Measurements from ENCODE around the gene SULT2B1. TPM values are rescaled to one million over a fixed set of nuclear protein-coding genes. Genes with fewer than 3 reads are reported as not detected.
A peak's percentile ranks its signal among the peaks of the same experiment; 100 is the strongest.
"Not testable (repeated sequence)": the region's sequence is repeated elsewhere in the genome, so short reads cannot be mapped to it uniquely, and the experiment has no call there.

Gene SULT2B1
- total and polyA plus RNA-seq, 5 donors from 2014 or later: 0.16 to 0.82 TPM; not detected in 3

DNA sequence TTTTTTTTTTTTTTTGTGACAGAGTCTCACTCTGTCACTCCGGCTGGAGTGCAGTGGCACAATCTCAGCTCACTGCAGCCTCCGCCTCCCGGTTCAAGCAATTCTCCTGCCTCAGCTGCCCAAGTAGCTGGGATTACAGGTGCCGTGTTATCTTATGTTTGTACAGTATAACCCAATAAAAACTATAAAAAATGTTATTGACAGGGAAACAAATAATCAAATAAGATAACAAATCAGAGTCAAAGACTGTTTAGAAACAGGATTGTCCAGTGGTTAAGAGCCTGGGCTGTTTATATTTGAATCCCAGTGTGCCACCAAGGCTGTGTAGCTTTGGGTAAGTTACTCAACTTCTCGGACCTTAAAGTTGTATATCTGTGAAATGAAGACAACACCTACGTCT is 21.2 kb upstream of the SULT2B1 start:
- DNase-seq (no peak), ATAC-seq (ENCODE audit: low read depth in 2 of 2) (no peak)
- Histone ChIP-seq H3K27ac (ENCODE audit: insufficient read depth, low read length, poor library complexity, severe bottlenecking) (no peak overlapping the region), H3K4me1 (ENCODE audit: control insufficient read depth, insufficient read depth, low read length, poor library complexity, severe bottlenecking) (no peaks in the 10 kb centered on the region), H3K4me3 (ENCODE audit: low read depth, low read length) (no peak overlapping the region), H3K36me3 (ENCODE audit: control insufficient read depth, insufficient read depth, low read length) (no peaks in the 10 kb centered on the region), H3K27me3 (ENCODE audit: control insufficient read depth, insufficient read depth, low read length) (no peaks in the 10 kb centered on the region), H3K9me3 (ENCODE audit: control insufficient read depth in 2 of 2, low read length in 2 of 2) (peaks cover 6 to 14% of the 10 kb centered on the region in 2 experiments)
- Mint-ChIP-seq H3K27ac (no peak overlapping the region), H3K27me3 (peaks cover 5% of the 10 kb centered on the region), H3K9me3 (peaks cover 3 to 30% (median 6%) of the 10 kb centered on the region in 7 donors), H3K36me3 (no peaks in the 10 kb centered on the region), H3K4me3 (no peak overlapping the region), H3K4me1 (no peaks in the 10 kb centered on the region)

DNA sequence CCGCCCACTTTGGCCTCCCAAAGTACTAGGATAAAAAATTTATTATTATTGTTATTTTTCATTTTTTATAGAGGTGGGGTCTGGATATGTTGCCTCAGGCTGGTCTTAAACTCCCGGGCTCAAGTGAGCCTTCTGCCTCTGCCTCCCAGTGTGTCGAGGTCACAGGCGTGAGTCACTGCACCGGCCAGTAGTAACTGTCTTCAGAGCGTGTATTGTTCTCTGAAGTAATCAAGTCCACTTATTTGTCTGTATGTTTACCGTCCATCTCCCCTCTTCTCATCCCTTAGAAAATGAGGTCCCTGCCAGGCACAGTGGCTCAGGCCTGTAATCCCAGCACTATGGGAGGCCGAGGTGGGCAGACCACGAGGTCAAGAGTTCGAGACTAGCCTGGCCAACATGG is 18.2 kb upstream of the SULT2B1 start:
- H3K9me3 Mint-ChIP-seq: peaks cover 0 to 6% (median 3%) of the 10 kb centered on the region in 7 donors
- Histone ChIP-seq H3K36me3 (ENCODE audit: control insufficient read depth, insufficient read depth, low read length) (no peaks in the 10 kb centered on the region), H3K27ac (ENCODE audit: insufficient read depth, low read length, poor library complexity, severe bottlenecking) (no peak overlapping the region), H3K4me1 (ENCODE audit: control insufficient read depth, insufficient read depth, low read length, poor library complexity, severe bottlenecking) (no peaks in the 10 kb centered on the region), H3K4me3 (ENCODE audit: low read depth, low read length) (no peak overlapping the region), H3K9me3 (ENCODE audit: control insufficient read depth in 2 of 2, low read length in 2 of 2) (no peaks in the 10 kb centered on the region), H3K27me3 (ENCODE audit: control insufficient read depth, insufficient read depth, low read length) (no peaks in the 10 kb centered on the region)
- H3K4me1 Mint-ChIP-seq: no peaks in the 10 kb centered on the region
- DNase-seq (no peak), ATAC-seq (ENCODE audit: low read depth in 2 of 2) (no peak)
- H3K27ac Mint-ChIP-seq: no peak overlapping the region
- H3K27me3 Mint-ChIP-seq: peaks cover 5% of the 10 kb centered on the region
- no peak overlapping the region for H3K4me3 Mint-ChIP-seq
- no peaks in the 10 kb centered on the region for H3K36me3 Mint-ChIP-seq

DNA sequence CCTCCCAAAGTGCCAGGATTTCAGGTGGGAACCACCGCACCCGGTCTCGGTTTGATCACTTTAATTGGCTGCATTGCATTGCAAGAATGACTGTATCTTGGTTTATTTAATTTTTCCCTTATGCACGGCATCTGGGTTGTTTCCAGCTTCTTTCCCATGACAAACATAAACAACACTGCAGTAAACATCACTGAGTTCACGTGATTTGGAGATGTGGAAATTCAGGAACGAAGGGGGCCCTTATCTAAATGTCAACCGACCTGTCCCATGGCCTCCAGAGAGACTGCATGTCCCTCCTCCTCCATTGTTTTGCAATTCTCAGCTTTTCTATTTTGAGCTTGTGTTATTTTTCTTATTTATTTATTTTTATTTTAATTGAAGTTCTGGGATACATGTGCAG is 14.4 kb upstream of the SULT2B1 start:
- Histone ChIP-seq H3K4me3 (ENCODE audit: low read depth, low read length) (no peak overlapping the region), H3K27ac (ENCODE audit: insufficient read depth, low read length, poor library complexity, severe bottlenecking) (no peak overlapping the region), H3K9me3 (ENCODE audit: control insufficient read depth in 2 of 2, low read length in 2 of 2) (no peaks in the 10 kb centered on the region), H3K27me3 (ENCODE audit: control insufficient read depth, insufficient read depth, low read length) (no peaks in the 10 kb centered on the region), H3K36me3 (ENCODE audit: control insufficient read depth, insufficient read depth, low read length) (no peaks in the 10 kb centered on the region), H3K4me1 (ENCODE audit: control insufficient read depth, insufficient read depth, low read length, poor library complexity, severe bottlenecking) (no peaks in the 10 kb centered on the region)
- Mint-ChIP-seq H3K9me3 (peaks cover 0 to 3% (median 0%) of the 10 kb centered on the region in 7 donors), H3K4me1 (no peaks in the 10 kb centered on the region), H3K36me3 (no peaks in the 10 kb centered on the region), H3K27ac (no peak overlapping the region), H3K4me3 (no peak overlapping the region), H3K27me3 (no peaks in the 10 kb centered on the region)
- no peak for ATAC-seq (ENCODE audit: low read depth in 2 of 2)
- DNase-seq: no peak

DNA sequence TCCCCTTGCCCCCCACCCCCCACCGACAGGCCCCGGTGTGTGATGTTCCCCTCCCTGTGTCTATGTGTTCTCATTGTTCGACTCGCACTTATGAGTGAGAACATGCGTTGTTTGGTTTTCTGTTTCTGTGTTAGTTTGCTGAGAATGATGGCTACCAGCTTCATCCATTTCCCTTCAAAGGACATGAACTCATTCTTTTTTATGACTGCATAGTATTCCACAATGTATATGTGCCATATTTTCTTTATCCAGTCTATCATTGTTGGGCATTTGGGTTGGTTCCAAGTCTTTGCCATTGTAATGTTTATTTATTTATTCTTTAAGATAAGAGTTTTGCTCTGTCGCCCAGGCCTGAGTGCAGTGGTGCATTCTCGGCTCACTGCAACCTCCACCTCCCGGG is 13.9 kb upstream of the SULT2B1 start:
- H3K36me3 ChIP-seq (ENCODE audit: control insufficient read depth, insufficient read depth, low read length); ATAC-seq (ENCODE audit: low read depth in 2 of 2); H3K27me3 Mint-ChIP-seq; H3K4me3 Mint-ChIP-seq; H3K4me1 ChIP-seq (ENCODE audit: control insufficient read depth, insufficient read depth, low read length, poor library complexity, severe bottlenecking); H3K9me3 ChIP-seq (ENCODE audit: control insufficient read depth in 2 of 2, low read length in 2 of 2); H3K9me3 Mint-ChIP-seq; H3K4me1 Mint-ChIP-seq; H3K27ac ChIP-seq (ENCODE audit: insufficient read depth, low read length, poor library complexity, severe bottlenecking); DNase-seq; H3K27me3 ChIP-seq (ENCODE audit: control insufficient read depth, insufficient read depth, low read length); H3K4me3 ChIP-seq (ENCODE audit: low read depth, low read length); H3K36me3 Mint-ChIP-seq: not testable (repeated sequence)
- H3K27ac Mint-ChIP-seq: peak overlapping the region in 1 of 3 donors; percentile 56

DNA sequence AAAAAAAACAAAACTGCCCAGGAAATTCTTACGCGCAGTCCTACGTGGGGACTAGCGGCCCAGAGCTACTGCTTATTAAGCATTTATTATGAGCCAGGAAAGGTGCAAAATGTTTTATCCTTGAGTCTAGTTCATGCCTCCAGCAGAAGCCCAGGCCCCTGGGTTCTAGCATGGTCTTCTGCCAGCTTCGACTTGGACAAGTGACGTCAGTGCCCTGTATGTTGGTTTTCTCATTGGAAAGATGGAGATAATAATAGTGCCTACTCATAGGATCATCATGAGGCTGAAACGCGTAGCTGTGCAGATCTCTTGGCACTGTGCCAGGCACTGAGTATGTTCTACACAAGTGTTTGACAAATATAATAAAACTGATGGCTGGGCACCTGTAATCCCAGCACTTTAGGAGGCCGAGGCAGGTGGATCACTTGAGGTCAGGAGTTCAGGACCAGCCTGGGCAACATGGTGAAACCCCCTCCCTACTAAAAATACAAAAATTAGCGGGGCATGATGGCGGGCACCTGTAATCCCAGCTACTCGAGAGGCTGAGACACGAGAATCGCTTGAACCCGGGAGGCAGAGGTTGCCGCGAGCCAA is 12.4 kb upstream of the SULT2B1 start:
- Mint-ChIP-seq H3K4me1 (peaks cover 0 to 2% (median 0%) of the 10 kb centered on the region in 4 donors), H3K4me3 (no peak overlapping the region), H3K9me3 (peaks cover 0 to 3% (median 0%) of the 10 kb centered on the region in 7 donors), H3K27ac (no peak overlapping the region), H3K27me3 (no peaks in the 10 kb centered on the region), H3K36me3 (no peaks in the 10 kb centered on the region)
- no peaks in the 10 kb centered on the region for H3K27me3 ChIP-seq (ENCODE audit: control insufficient read depth, insufficient read depth, low read length)
- H3K4me1 ChIP-seq (ENCODE audit: control insufficient read depth, insufficient read depth, low read length, poor library complexity, severe bottlenecking): no peaks in the 10 kb centered on the region
- H3K36me3 ChIP-seq (ENCODE audit: control insufficient read depth, insufficient read depth, low read length): no peaks in the 10 kb centered on the region
- DNase-seq (no peak), ATAC-seq (ENCODE audit: low read depth in 2 of 2) (no peak)
- H3K9me3 ChIP-seq (ENCODE audit: control insufficient read depth in 2 of 2, low read length in 2 of 2): no peaks in the 10 kb centered on the region
- no peak overlapping the region for H3K4me3 ChIP-seq (ENCODE audit: low read depth, low read length)
- H3K27ac ChIP-seq (ENCODE audit: insufficient read depth, low read length, poor library complexity, severe bottlenecking): no peak overlapping the region

DNA sequence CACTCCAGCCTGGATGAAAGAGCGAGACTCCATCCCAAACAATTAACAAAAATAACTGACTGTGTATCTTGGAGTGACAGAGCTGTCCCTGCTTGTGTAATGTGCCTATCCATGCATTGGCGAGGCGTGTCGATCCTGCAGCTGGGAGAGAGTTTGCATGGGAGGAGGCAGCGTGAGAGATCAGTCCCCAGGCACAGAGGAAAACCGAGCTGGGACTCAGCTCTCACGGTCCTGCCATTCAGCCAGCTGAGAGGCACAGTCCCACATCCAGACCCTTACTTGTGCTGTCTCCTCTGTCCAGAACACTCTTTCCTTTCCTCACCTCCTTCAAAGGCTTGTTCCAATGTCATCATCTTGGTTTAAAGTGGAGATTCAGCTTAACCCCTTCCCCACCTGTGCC is 11.9 kb upstream of the SULT2B1 start:
- no peak overlapping the region for H3K27ac ChIP-seq (ENCODE audit: insufficient read depth, low read length, poor library complexity, severe bottlenecking)

DNA sequence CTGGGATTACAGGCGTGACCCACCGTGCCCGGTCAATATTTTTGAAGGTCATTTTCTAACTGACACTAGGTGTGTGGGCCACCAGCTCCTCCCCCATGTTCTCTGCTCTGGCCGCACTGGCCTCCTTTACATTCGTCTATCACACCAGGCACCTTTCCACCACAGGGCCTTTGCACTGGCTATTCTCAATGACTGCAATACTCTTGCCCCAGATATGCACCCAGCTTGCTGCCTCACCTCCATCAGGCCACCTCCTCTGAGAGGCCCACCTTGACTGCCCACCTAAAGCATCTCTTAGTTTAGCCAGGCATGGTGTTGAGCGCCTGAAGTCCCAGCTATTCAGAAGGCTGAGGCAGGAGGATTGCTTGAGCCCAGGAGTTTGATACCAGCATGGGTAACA is 10.2 kb upstream of the SULT2B1 start:
- Histone ChIP-seq H3K27ac (ENCODE audit: insufficient read depth, low read length, poor library complexity, severe bottlenecking) (no peak overlapping the region), H3K36me3 (ENCODE audit: control insufficient read depth, insufficient read depth, low read length) (no peaks in the 10 kb centered on the region), H3K27me3 (ENCODE audit: control insufficient read depth, insufficient read depth, low read length) (no peaks in the 10 kb centered on the region), H3K9me3 (ENCODE audit: control insufficient read depth in 2 of 2, low read length in 2 of 2) (no peaks in the 10 kb centered on the region), H3K4me1 (ENCODE audit: control insufficient read depth, insufficient read depth, low read length, poor library complexity, severe bottlenecking) (no peaks in the 10 kb centered on the region), H3K4me3 (ENCODE audit: low read depth, low read length) (no peak overlapping the region)
- peaks cover 0 to 2% (median 0%) of the 10 kb centered on the region in 4 donors for H3K4me1 Mint-ChIP-seq
- no peak overlapping the region for H3K4me3 Mint-ChIP-seq
- H3K27ac Mint-ChIP-seq: no peak overlapping the region
- peaks cover 0 to 2% (median 0%) of the 10 kb centered on the region in 7 donors for H3K9me3 Mint-ChIP-seq
- no peaks in the 10 kb centered on the region for H3K36me3 Mint-ChIP-seq
- ATAC-seq (ENCODE audit: low read depth in 2 of 2) (no peak), DNase-seq (no peak)
- H3K27me3 Mint-ChIP-seq: no peaks in the 10 kb centered on the region

More for the DNA sequence above, 11.9 kb upstream of the SULT2B1 start:
- Mint-ChIP-seq H3K27me3 (no peaks in the 10 kb centered on the region), H3K4me1 (peaks cover 0 to 2% (median 0%) of the 10 kb centered on the region in 4 donors), H3K9me3 (peaks cover 0 to 3% (median 0%) of the 10 kb centered on the region in 7 donors), H3K36me3 (no peaks in the 10 kb centered on the region), H3K4me3 (no peak overlapping the region), H3K27ac (no peak overlapping the region)
- no peak for DNase-seq
- H3K36me3 ChIP-seq (ENCODE audit: control insufficient read depth, insufficient read depth, low read length): no peaks in the 10 kb centered on the region
- no peaks in the 10 kb centered on the region for H3K4me1 ChIP-seq (ENCODE audit: control insufficient read depth, insufficient read depth, low read length, poor library complexity, severe bottlenecking)
- no peak overlapping the region for H3K4me3 ChIP-seq (ENCODE audit: low read depth, low read length)
- no peaks in the 10 kb centered on the region for H3K9me3 ChIP-seq (ENCODE audit: control insufficient read depth in 2 of 2, low read length in 2 of 2)
- no peaks in the 10 kb centered on the region for H3K27me3 ChIP-seq (ENCODE audit: control insufficient read depth, insufficient read depth, low read length)
- no peak for ATAC-seq (ENCODE audit: low read depth in 2 of 2)

DNA sequence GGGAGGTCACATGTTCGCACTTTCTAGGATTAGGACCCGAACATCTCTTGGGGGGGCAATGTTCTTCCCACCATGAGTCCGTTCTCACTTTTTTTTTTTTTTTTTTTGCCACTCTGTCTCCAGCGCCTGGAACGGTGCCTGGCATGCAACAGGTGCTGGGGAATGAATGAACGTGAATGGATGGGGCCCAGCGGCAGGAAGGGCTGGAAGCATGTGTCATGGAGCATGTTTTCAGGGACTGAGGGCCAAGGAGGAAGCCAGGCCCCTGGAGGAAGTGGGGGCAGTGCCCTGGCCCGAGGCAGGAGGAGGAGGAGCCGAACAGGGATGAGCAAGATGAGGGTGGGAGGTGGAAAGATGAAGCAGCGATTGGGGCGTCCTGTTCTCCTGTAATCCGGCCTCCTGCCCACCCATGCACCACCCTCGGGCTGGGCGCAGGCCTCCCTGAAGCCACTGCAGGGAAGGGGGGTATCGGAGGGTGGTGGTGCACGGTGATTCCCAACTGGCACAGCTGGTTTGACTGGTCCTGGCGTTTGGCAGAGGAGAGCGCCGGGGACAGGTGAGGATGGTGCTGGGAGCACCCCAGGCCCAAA is 8.8 kb upstream of the SULT2B1 start:
- Mint-ChIP-seq H3K27me3 (no peaks in the 10 kb centered on the region), H3K9me3 (peaks cover 0 to 2% (median 0%) of the 10 kb centered on the region in 7 donors), H3K4me3 (no peak overlapping the region), H3K27ac (no peak overlapping the region), H3K4me1 (peaks cover 0 to 2% (median 0%) of the 10 kb centered on the region in 4 donors), H3K36me3 (no peaks in the 10 kb centered on the region)
- DNase-seq (no peak), ATAC-seq (ENCODE audit: low read depth in 2 of 2) (no peak)
- Histone ChIP-seq H3K27me3 (ENCODE audit: control insufficient read depth, insufficient read depth, low read length) (no peaks in the 10 kb centered on the region), H3K4me1 (ENCODE audit: control insufficient read depth, insufficient read depth, low read length, poor library complexity, severe bottlenecking) (no peaks in the 10 kb centered on the region), H3K36me3 (ENCODE audit: control insufficient read depth, insufficient read depth, low read length) (no peaks in the 10 kb centered on the region), H3K9me3 (ENCODE audit: control insufficient read depth in 2 of 2, low read length in 2 of 2) (no peaks in the 10 kb centered on the region), H3K4me3 (ENCODE audit: low read depth, low read length) (no peak overlapping the region), H3K27ac (ENCODE audit: insufficient read depth, low read length, poor library complexity, severe bottlenecking) (no peak overlapping the region)
